ENCODE results near the gene MND1. TPM values are rescaled to one million over a fixed set of nuclear protein-coding genes. Genes with fewer than 3 reads are reported as not detected.

Gene MND1
- total RNA-seq, 1 donor from 2014 or later = 30.0 TPM

- no peak for DNase-seq (ENCODE audit: low read depth)
- no peak overlapping the region for H3K4me3 ChIP-seq (ENCODE audit: low read depth, low read length)
- no peak for TF ChIP-seq CTCF (conservative IDR thresholded peaks at IDR 0.05; ENCODE audit: low read depth, low read length)
Observed at GRCh38 chr4:153419673-153420278, 75.3 kb downstream of the MND1 start.

- TF ChIP-seq CTCF (conservative IDR thresholded peaks at IDR 0.05; ENCODE audit: low read depth, low read length) = no peak
- no peak for DNase-seq (ENCODE audit: low read depth)
- H3K4me3 ChIP-seq (ENCODE audit: low read depth, low read length) = no peak overlapping the region
Observed at GRCh38 chr4:153420361-153420760, 75.9 kb downstream of the MND1 start.

GRCh38 chr4:153421941-153422340 is 77.5 kb downstream of the MND1 start:
- DNase-seq (ENCODE audit: low read depth) = no peak
- H3K4me3 ChIP-seq (ENCODE audit: low read depth, low read length) = no peak overlapping the region
- no peak for TF ChIP-seq CTCF (conservative IDR thresholded peaks at IDR 0.05; ENCODE audit: low read depth, low read length)

GRCh38 chr4:153426207-153426885 is 81.9 kb downstream of the MND1 start:
- no peak overlapping the region for H3K4me3 ChIP-seq (ENCODE audit: low read depth, low read length)
- no peak for TF ChIP-seq CTCF (conservative IDR thresholded peaks at IDR 0.05; ENCODE audit: low read depth, low read length)
- no peak for DNase-seq (ENCODE audit: low read depth)

- no peak for DNase-seq (ENCODE audit: low read depth)
- no peak overlapping the region for H3K4me3 ChIP-seq (ENCODE audit: low read depth, low read length)
- no peak for TF ChIP-seq CTCF (conservative IDR thresholded peaks at IDR 0.05; ENCODE audit: low read depth, low read length)
Observed at GRCh38 chr4:153427363-153428071, 83.0 kb downstream of the MND1 start.

- no peak overlapping the region for H3K4me3 ChIP-seq (ENCODE audit: low read depth, low read length)
- no peak for DNase-seq (ENCODE audit: low read depth)
- no peak for TF ChIP-seq CTCF (conservative IDR thresholded peaks at IDR 0.05; ENCODE audit: low read depth, low read length)
Observed at GRCh38 chr4:153428941-153429475, 84.5 kb downstream of the MND1 start.

All from epithelial cell of proximal tubule (primary cell).